Neural cell (in vitro differentiated cells): ENCODE data around the gene ACBD6. TPM values are rescaled to one million over a fixed set of nuclear protein-coding genes. Genes with fewer than 3 reads are reported as not detected.

ENCODE experiments used
- H2AFZ ChIP-seq: fragments of 200-600, 300-800 bp; sonication (generic), shearing (Covaris generic); 2 replicates; pipeline ENCODE4 v1.6.0; 2014; ENCODE audit warnings: low read depth, mild to moderate bottlenecking, antibody characterized with exemption, low read length, moderate library complexity
- H3F3A ChIP-seq: fragments of 200-600 bp; shearing (Covaris generic); 2 replicates; pipeline ENCODE4 v1.6.1; 2016; ENCODE audit warnings: mild to moderate bottlenecking, moderate library complexity, mixed read lengths, antibody characterized with exemption, low read length; ENCODE audit not compliant: insufficient read depth, poor library complexity, severe bottlenecking
- H3K27ac ChIP-seq: fragments of 200-600, 300-800 bp; sonication (generic), shearing (Covaris generic); 2 replicates; pipeline ENCODE4 v1.5.1; 2014; ENCODE audit warnings: mild to moderate bottlenecking, low read length, moderate library complexity
- H3K27me3 ChIP-seq: fragments of 300-800, 200-600 bp; sonication (generic), shearing (Covaris generic); 2 replicates; pipeline ENCODE4 v1.6.0; 2014; ENCODE audit warnings: mild to moderate bottlenecking, low read depth, low read length, moderate library complexity; ENCODE audit not compliant: insufficient read depth
- H3K36me3 ChIP-seq: fragments of 300-800, 200-600 bp; sonication (generic), shearing (Covaris generic); 2 replicates; pipeline ENCODE4 v1.5.1; 2014; ENCODE audit warnings: mild to moderate bottlenecking, antibody characterized with exemption, low read length, moderate library complexity; ENCODE audit not compliant: insufficient read depth
- H3K4me2 ChIP-seq: fragments of 300-800, 200-600 bp; sonication (generic), shearing (Covaris generic); 2 replicates; pipeline ENCODE4 v1.6.0; 2014; ENCODE audit warnings: mild to moderate bottlenecking, low read length
- H3K4me3 ChIP-seq: fragments of 300-800, 200-600 bp; sonication (generic), shearing (Covaris generic); 2 replicates; pipeline ENCODE4 v1.5.1; 2014; ENCODE audit warnings: mild to moderate bottlenecking, low read length, moderate library complexity
- H3K79me2 ChIP-seq: fragments of 200-600 bp; shearing (Covaris generic); replicated peaks from 2 replicates; pipeline ENCODE4 v1.6.0; 2014; ENCODE audit warnings: mild to moderate bottlenecking, low read length, moderate library complexity; ENCODE audit not compliant: insufficient read depth
- H3K9ac ChIP-seq: fragments of 300-800, 200-600 bp; sonication (generic), shearing (Covaris generic); 2 replicates; pipeline ENCODE4 v1.6.1; 2016; ENCODE audit warnings: mild to moderate bottlenecking, low read length, mixed read lengths
- H3K9me2 ChIP-seq: fragments of 200-600 bp; shearing (Covaris generic); 2 replicates; pipeline ENCODE4 v1.6.1; 2016; ENCODE audit warnings: mild to moderate bottlenecking, low read length, mixed read lengths; ENCODE audit not compliant: insufficient read depth
- H3K9me3 ChIP-seq: fragments of 200-600, 300-800 bp; sonication (generic), shearing (Covaris generic); 2 replicates; pipeline ENCODE4 v1.6.1; 2016; ENCODE audit warnings: mild to moderate bottlenecking, mixed run types, low read length, moderate library complexity, mixed read lengths
- H4K20me1 ChIP-seq: fragments of 200-600 bp; shearing (Covaris generic); 2 replicates; pipeline ENCODE4 v1.6.1; 2016; ENCODE audit warnings: mild to moderate bottlenecking, mixed run types; ENCODE audit not compliant: insufficient read depth
- EP300 ChIP-seq: fragments of 450-650 bp; conservative IDR thresholded peaks from 2 replicates; pipeline ENCODE4 v1.6.1; 2014; ENCODE audit warnings: antibody characterized with exemption, mild to moderate bottlenecking, moderate library complexity; ENCODE audit not compliant: poor library complexity, severe bottlenecking
- EZH2 ChIP-seq: fragments of 200-600, 300-800 bp; shearing (Covaris generic), sonication (generic); IDR thresholded peaks from 2 replicates; pipeline ENCODE4 v1.6.1; 2014; ENCODE audit warnings: antibody characterized with exemption, low read length, borderline replicate concordance, mild to moderate bottlenecking; ENCODE audit not compliant: insufficient read depth, poor library complexity, severe bottlenecking
- MXI1 ChIP-seq: fragments of 450-650 bp; conservative IDR thresholded peaks from 2 replicates; pipeline ENCODE4 v1.6.1; 2014; ENCODE audit warnings: antibody characterized with exemption, mild to moderate bottlenecking; ENCODE audit not compliant: poor library complexity, severe bottlenecking
- POLR2AphosphoS5 ChIP-seq: IDR thresholded peaks from 2 replicates; pipeline ENCODE4 v1.6.1; 2012
- RAD21 ChIP-seq: fragments of 450-650 bp; conservative IDR thresholded peaks from 2 replicates; pipeline ENCODE4 v1.6.1; 2014; ENCODE audit warnings: antibody characterized with exemption, mild to moderate bottlenecking, moderate library complexity
- SMC3 ChIP-seq: fragments of 450-650 bp; conservative IDR thresholded peaks from 2 replicates; pipeline ENCODE4 v1.6.1; 2014; ENCODE audit warnings: antibody characterized with exemption, mild to moderate bottlenecking, moderate library complexity; ENCODE audit not compliant: poor library complexity
- TAF1 ChIP-seq: IDR thresholded peaks from 2 replicates; pipeline ENCODE4 v1.6.1; 2012; ENCODE audit warnings: low read depth
- polyA plus RNA-seq: library from polyadenylated mRNA; depleted of rRNA; stranded (reverse); fragments of >200 nt; gene quantifications from 2 replicates; pipeline ENCODE4 v1.2.3, GENCODE V29; 2014
- TF ChIP-seq, protein P1 (sequence below): fragments of 450-650 bp; IDR thresholded peaks from 2 replicates; pipeline ENCODE4 v1.5.1; 2014; ENCODE audit warnings: antibody characterized with exemption, mild to moderate bottlenecking, moderate library complexity; ENCODE audit not compliant: poor library complexity, severe bottlenecking
- TF ChIP-seq, protein P2 (sequence below): IDR thresholded peaks from 2 replicates; pipeline ENCODE4 v1.6.1; 2012; ENCODE audit warnings: borderline replicate concordance

Gene ACBD6
- polyA plus RNA-seq, 1 donor from 2014 or later: 92.4 TPM

DNA sequence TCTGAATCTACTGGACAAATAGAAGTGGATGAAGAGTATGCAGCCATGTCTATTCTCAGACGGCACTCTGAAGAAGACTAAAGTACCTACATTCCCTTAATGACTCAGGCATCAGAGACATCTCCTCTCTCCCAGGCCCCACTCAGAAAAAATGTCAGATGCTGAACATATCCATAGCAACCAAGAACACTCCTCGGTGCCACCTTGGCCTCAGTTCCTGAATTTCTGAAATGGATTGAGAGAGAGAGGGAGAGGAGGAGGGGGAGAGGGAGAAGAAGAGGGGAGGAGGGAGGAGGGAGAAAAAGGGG lies 40.4 kb upstream of the ACBD6 start:
- H3K36me3 ChIP-seq: no peaks in the 10 kb centered on the region
- peak; percentile 28 for TF ChIP-seq EP300
- peak; percentile 27 for TF ChIP-seq SMC3
- TF ChIP-seq, protein P1, sequence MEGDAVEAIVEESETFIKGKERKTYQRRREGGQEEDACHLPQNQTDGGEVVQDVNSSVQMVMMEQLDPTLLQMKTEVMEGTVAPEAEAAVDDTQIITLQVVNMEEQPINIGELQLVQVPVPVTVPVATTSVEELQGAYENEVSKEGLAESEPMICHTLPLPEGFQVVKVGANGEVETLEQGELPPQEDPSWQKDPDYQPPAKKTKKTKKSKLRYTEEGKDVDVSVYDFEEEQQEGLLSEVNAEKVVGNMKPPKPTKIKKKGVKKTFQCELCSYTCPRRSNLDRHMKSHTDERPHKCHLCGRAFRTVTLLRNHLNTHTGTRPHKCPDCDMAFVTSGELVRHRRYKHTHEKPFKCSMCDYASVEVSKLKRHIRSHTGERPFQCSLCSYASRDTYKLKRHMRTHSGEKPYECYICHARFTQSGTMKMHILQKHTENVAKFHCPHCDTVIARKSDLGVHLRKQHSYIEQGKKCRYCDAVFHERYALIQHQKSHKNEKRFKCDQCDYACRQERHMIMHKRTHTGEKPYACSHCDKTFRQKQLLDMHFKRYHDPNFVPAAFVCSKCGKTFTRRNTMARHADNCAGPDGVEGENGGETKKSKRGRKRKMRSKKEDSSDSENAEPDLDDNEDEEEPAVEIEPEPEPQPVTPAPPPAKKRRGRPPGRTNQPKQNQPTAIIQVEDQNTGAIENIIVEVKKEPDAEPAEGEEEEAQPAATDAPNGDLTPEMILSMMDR: no peak
- no peak for TF ChIP-seq EZH2
- no peak for TF ChIP-seq TAF1
- no peak for TF ChIP-seq MXI1
- TF ChIP-seq POLR2AphosphoS5: no peak
- TF ChIP-seq, protein P2, sequence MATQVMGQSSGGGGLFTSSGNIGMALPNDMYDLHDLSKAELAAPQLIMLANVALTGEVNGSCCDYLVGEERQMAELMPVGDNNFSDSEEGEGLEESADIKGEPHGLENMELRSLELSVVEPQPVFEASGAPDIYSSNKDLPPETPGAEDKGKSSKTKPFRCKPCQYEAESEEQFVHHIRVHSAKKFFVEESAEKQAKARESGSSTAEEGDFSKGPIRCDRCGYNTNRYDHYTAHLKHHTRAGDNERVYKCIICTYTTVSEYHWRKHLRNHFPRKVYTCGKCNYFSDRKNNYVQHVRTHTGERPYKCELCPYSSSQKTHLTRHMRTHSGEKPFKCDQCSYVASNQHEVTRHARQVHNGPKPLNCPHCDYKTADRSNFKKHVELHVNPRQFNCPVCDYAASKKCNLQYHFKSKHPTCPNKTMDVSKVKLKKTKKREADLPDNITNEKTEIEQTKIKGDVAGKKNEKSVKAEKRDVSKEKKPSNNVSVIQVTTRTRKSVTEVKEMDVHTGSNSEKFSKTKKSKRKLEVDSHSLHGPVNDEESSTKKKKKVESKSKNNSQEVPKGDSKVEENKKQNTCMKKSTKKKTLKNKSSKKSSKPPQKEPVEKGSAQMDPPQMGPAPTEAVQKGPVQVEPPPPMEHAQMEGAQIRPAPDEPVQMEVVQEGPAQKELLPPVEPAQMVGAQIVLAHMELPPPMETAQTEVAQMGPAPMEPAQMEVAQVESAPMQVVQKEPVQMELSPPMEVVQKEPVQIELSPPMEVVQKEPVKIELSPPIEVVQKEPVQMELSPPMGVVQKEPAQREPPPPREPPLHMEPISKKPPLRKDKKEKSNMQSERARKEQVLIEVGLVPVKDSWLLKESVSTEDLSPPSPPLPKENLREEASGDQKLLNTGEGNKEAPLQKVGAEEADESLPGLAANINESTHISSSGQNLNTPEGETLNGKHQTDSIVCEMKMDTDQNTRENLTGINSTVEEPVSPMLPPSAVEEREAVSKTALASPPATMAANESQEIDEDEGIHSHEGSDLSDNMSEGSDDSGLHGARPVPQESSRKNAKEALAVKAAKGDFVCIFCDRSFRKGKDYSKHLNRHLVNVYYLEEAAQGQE: no peak
- peak; percentile 26 for TF ChIP-seq RAD21
- peak overlapping the region; percentile 65 for H3K27ac ChIP-seq
- no peaks in the 10 kb centered on the region for H3K9me3 ChIP-seq
- H3K4me3 ChIP-seq: peak overlapping the region; percentile 9
- peak overlapping the region; percentile 7 for H2AFZ ChIP-seq
- H3K4me2 ChIP-seq: peak overlapping the region; percentile 12
- H3K79me2 ChIP-seq: no peaks in the 10 kb centered on the region
- H3K27me3 ChIP-seq: no peaks in the 10 kb centered on the region
- H4K20me1 ChIP-seq: no peaks in the 10 kb centered on the region
- peak overlapping the region; percentile 14 for H3K9ac ChIP-seq
- H3F3A ChIP-seq: no peaks in the 10 kb centered on the region
- no peaks in the 10 kb centered on the region for H3K9me2 ChIP-seq

DNA sequence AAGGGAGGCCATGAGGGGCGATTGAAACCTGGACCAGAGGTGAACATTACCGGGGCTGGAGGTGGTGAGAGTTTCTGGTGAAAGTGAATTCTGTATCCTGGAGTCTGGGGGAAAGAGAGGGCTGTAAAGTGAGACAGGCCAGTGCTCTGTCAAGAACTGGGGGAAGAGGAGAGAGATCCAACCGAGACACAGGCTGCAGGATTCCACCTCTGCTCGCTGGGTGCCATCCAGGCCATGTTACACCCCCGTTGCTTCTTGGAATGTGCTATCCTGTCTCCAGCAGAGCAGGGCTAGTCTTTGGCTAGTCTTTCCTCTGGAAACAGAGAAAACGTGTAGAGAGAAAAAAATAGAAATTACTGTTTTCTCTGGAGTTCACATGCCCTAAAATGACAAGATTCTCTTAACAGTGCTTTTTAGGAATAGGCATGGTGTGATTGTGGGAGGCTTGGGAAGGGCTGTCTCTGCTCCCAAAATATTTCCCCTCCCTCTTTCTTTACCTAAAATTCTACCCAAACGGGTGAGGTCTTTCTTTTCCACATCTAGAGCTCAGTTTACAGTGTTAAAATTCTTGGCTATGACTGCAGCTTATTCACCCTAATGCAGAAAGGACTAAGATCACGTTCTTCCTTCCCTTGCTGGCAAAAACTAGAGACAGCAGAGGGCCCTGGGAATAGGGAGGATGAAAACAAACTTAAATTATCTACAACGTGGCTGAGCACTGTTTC lies 39.9 kb upstream of the ACBD6 start:
- H4K20me1 ChIP-seq: no peaks in the 10 kb centered on the region
- H3F3A ChIP-seq: no peaks in the 10 kb centered on the region
- H3K9me2 ChIP-seq: no peaks in the 10 kb centered on the region
- peak overlapping the region; percentile 7 for H2AFZ ChIP-seq
- H3K27ac ChIP-seq: peak overlapping the region; percentile 65
- peak overlapping the region; percentile 12 for H3K4me2 ChIP-seq
- no peaks in the 10 kb centered on the region for H3K27me3 ChIP-seq
- no peaks in the 10 kb centered on the region for H3K9me3 ChIP-seq
- peak overlapping the region; percentile 9 for H3K4me3 ChIP-seq
- peak overlapping the region; percentile 14 for H3K9ac ChIP-seq
- no peaks in the 10 kb centered on the region for H3K36me3 ChIP-seq
- TF ChIP-seq, protein P1: peak; percentile 24
- no peak for TF ChIP-seq POLR2AphosphoS5
- H3K79me2 ChIP-seq: no peaks in the 10 kb centered on the region
